Liver (tissue), 9 donors: Measurements from ENCODE around the gene POU2AF3. TPM values are rescaled to one million over a fixed set of nuclear protein-coding genes. Genes with fewer than 3 reads are reported as not detected.
A peak's percentile ranks its signal among the peaks of the same experiment; 100 is the strongest.

Experiments used
- DNase-seq: peaks from one replicate; pipeline ENCODE4 v3.0.0-alpha.2; 2017; ENCODE audit warnings: low spot score
- H3K27ac ChIP-seq, 2 donors: one replicate each; pipeline ENCODE4 v1.7.0; 2013; ENCODE audit warnings: inconsistent platforms in 2 of 2, low read length in 2 of 2, control low read depth in 1 of 2, low read depth in 1 of 2, mild to moderate bottlenecking in 1 of 2
- H3K27me3 ChIP-seq, 4 donors: one replicate each; pipeline versions ENCODE4 v1.6.1 to v1.7.0; 2013; ENCODE audit warnings: low read length in 3 of 4, inconsistent platforms in 1 of 4, mild to moderate bottlenecking in 1 of 4, moderate library complexity in 1 of 4; ENCODE audit not compliant: control insufficient read depth in 4 of 4, insufficient read depth in 4 of 4
- H3K36me3 ChIP-seq, 4 donors: one replicate each; pipeline versions ENCODE4 v1.6.1 to v1.7.0; 2013; ENCODE audit warnings: low read length in 3 of 4, mild to moderate bottlenecking in 3 of 4, low read depth in 1 of 4, moderate library complexity in 1 of 4; ENCODE audit not compliant: control insufficient read depth in 4 of 4, insufficient read depth in 3 of 4
- H3K4me1 ChIP-seq, 4 donors: one replicate each; pipeline versions ENCODE4 v1.6.1 to v1.7.0; 2013; ENCODE audit warnings: low read length in 3 of 4, mild to moderate bottlenecking in 3 of 4, moderate library complexity in 1 of 4; ENCODE audit not compliant: control insufficient read depth in 4 of 4, insufficient read depth in 4 of 4
- H3K4me3 ChIP-seq, 3 donors: one replicate each; pipeline versions ENCODE4 v1.6.1 to v1.7.0; 2013; ENCODE audit warnings: low read length in 3 of 3, control low read depth in 1 of 3, low read depth in 1 of 3, mild to moderate bottlenecking in 1 of 3
- H3K9ac ChIP-seq, 2 donors: one replicate each; pipeline ENCODE4 v1.7.0; 2013; ENCODE audit warnings: low read length in 2 of 2, mild to moderate bottlenecking in 2 of 2, moderate library complexity in 2 of 2, control low read depth in 1 of 2, low read depth in 1 of 2
- H3K9me3 ChIP-seq, 4 donors: one replicate each; pipeline versions ENCODE4 v1.6.1 to v1.7.0; 2013; ENCODE audit warnings: low read length in 3 of 4; ENCODE audit not compliant: control insufficient read depth in 4 of 4
- EGR1 ChIP-seq, 2 donors: IDR thresholded peaks; 2 replicates each; pipeline ENCODE4 v1.6.1; 2016 to 2018; ENCODE audit warnings: antibody characterized with exemption in 2 of 2, low read depth in 2 of 2
- FOXA1 ChIP-seq: IDR thresholded peaks from 2 replicates; pipeline ENCODE4 v1.6.1; 2016; ENCODE audit warnings: antibody characterized with exemption
- FOXA2 ChIP-seq: IDR thresholded peaks from 2 replicates; pipeline ENCODE4 v1.6.1; 2016; ENCODE audit warnings: antibody characterized with exemption
- GABPA ChIP-seq, 2 donors: IDR thresholded peaks in 1 of 2; conservative IDR thresholded peaks in 1 of 2; 2 replicates each; pipeline ENCODE4 v1.6.1; 2016; ENCODE audit warnings: antibody characterized with exemption in 2 of 2, mild to moderate bottlenecking in 1 of 2, moderate library complexity in 1 of 2
- HNF4A ChIP-seq, 2 donors: conservative IDR thresholded peaks; 2 replicates each; pipeline ENCODE4 v1.6.1; 2016; ENCODE audit warnings: antibody characterized with exemption in 2 of 2, mild to moderate bottlenecking in 2 of 2
- HNF4G ChIP-seq: IDR thresholded peaks from 2 replicates; pipeline ENCODE4 v1.6.1; 2016; ENCODE audit warnings: antibody characterized with exemption
- JUND ChIP-seq, 2 donors: IDR thresholded peaks; 2 replicates each; pipeline ENCODE4 v1.6.1; 2016; ENCODE audit warnings: antibody characterized with exemption in 2 of 2
- NR2F2 ChIP-seq: IDR thresholded peaks from 2 replicates; pipeline ENCODE4 v1.6.1; 2016; ENCODE audit warnings: antibody characterized with exemption
- RAD21 ChIP-seq, 2 donors: IDR thresholded peaks; 2 replicates each; pipeline ENCODE4 v1.6.1; 2016; ENCODE audit warnings: antibody characterized with exemption in 2 of 2, mild to moderate bottlenecking in 2 of 2
- RXRA ChIP-seq, 2 donors: IDR thresholded peaks; 2 replicates each; pipeline ENCODE4 v1.6.1; 2017 to 2018; ENCODE audit warnings: antibody characterized with exemption in 2 of 2, mild to moderate bottlenecking in 1 of 2
- SP1 ChIP-seq: IDR thresholded peaks from 2 replicates; pipeline ENCODE4 v1.6.1; 2018; ENCODE audit warnings: antibody characterized with exemption, mild to moderate bottlenecking
- TAF1 ChIP-seq: conservative IDR thresholded peaks from 2 replicates; pipeline ENCODE4 v1.6.1; 2016; ENCODE audit warnings: antibody characterized with exemption, mild to moderate bottlenecking
- YY1 ChIP-seq: IDR thresholded peaks from 2 replicates; pipeline ENCODE4 v1.6.1; 2016; ENCODE audit warnings: antibody characterized with exemption, mild to moderate bottlenecking
- WGBS: extraction: QIAGEN DNeasy Blood & Tissue Kit; methylation state at CpG from one replicate; pipeline ENCODE4 v1.1.7; 2013; 5-methylcytosine and 5-hydroxymethylcytosine counted together
- polyA plus RNA-seq, 2 donors: library from polyadenylated mRNA; stranded (reverse) in 1 of 2; unstranded in 1 of 2; fragments of 200-250 nt in 1 of 2; fragments of >200 nt in 1 of 2; fragmentation: Nextera tagmentation in 1 of 2; extraction: Ambion mirVana in 1 of 2; gene quantifications; one replicate each; pipeline versions ENCODE4 v1.2.1 to v1.2.3, GENCODE V29; 2013 to 2015
- total RNA-seq, 2 donors: library from RNA; depleted of rRNA; stranded (reverse); fragments of >200 nt; gene quantifications; one replicate each; pipeline ENCODE4 v1.2.3, GENCODE V29; 2014
- TF ChIP-seq, protein P1 (sequence below): IDR thresholded peaks from 2 replicates; pipeline ENCODE4 v1.6.1; 2016; ENCODE audit warnings: antibody characterized with exemption
- TF ChIP-seq, protein P2 (sequence below): IDR thresholded peaks from 2 replicates; pipeline ENCODE4 v1.6.1; 2016; ENCODE audit warnings: antibody characterized with exemption, mild to moderate bottlenecking
- TF ChIP-seq, protein P3 (sequence below): fragments of 150-350 bp; IDR thresholded peaks from 2 replicates; pipeline ENCODE4 v1.5.1; 2017; ENCODE audit warnings: improper control_type of control experiment, low read depth, low read length; ENCODE audit not compliant: missing input control
- TF ChIP-seq, protein P4 (sequence below): IDR thresholded peaks from 2 replicates; pipeline ENCODE4 v1.6.1; 2016; ENCODE audit warnings: antibody characterized with exemption
- TF ChIP-seq, protein P5 (sequence below): IDR thresholded peaks from 2 replicates; pipeline ENCODE4 v1.6.1; 2016; ENCODE audit warnings: antibody characterized with exemption
- donor health status: healthy.
- donor health status: healthy.
- donor health status: healthy.
- donor health status: healthy.
- donor health status: healthy.

POU2AF3 gene
- total and polyA plus RNA-seq, 4 donors: 0.17 to 0.68 (median 0.49) TPM

DNA sequence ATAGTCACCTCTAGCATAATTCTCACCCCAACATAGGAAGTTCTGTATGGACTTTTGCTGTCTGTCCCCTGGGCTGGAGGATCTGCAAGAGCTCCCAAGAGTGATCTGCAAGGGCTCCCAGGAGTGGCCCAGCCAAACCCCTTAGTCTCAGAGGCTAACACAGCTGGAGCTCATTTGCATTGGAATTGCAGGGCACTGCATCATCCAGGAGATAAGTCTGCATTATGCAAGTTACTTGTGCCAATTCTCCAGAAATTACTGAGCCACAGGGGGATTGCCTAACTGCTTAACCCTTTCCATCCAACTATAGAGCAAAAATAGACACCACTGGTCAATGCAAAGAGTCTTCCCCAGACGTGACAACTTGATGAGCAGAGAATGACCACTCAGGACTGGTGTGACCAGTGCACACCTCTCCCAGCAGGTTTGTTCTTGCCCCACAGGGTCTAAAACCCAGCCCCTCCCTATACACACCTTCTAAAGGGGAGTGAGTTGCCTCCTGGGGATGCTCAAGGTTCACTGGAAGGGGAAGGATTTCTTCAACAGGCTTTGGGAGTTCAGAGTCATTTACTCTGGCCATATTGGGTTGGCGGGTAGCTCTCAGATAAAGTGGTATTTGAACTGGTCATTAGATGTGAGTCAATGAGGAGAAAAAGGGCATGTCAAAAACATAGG, 38.4 kb downstream of the POU2AF3 start:
- Histone ChIP-seq H3K36me3 (no peaks in the 10 kb centered on the region), H3K4me3 (no peak overlapping the region), H3K27me3 (no peaks in the 10 kb centered on the region), H3K9ac (no peak overlapping the region), H3K9me3 (no peaks in the 10 kb centered on the region), H3K4me1 (peaks cover 14 to 43% (median 39%) of the 10 kb centered on the region in 4 donors), H3K27ac (no peak overlapping the region)
- 65% methylated on average over 2 of the region's 2 CpGs for WGBS
- no peak for TF ChIP-seq HNF4G
- TF ChIP-seq, protein P1, sequence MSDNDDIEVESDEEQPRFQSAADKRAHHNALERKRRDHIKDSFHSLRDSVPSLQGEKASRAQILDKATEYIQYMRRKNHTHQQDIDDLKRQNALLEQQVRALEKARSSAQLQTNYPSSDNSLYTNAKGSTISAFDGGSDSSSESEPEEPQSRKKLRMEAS: peak; percentile 21
- TF ChIP-seq TAF1: no peak
- TF ChIP-seq EGR1 (IDR thresholded peaks at IDR 0.05; ENCODE audit: low read depth in 2 of 2): no peak
- TF ChIP-seq RAD21 (IDR thresholded peaks at IDR 0.05): peak in 1 of 2 donors; percentile 17
- TF ChIP-seq, protein P2, sequence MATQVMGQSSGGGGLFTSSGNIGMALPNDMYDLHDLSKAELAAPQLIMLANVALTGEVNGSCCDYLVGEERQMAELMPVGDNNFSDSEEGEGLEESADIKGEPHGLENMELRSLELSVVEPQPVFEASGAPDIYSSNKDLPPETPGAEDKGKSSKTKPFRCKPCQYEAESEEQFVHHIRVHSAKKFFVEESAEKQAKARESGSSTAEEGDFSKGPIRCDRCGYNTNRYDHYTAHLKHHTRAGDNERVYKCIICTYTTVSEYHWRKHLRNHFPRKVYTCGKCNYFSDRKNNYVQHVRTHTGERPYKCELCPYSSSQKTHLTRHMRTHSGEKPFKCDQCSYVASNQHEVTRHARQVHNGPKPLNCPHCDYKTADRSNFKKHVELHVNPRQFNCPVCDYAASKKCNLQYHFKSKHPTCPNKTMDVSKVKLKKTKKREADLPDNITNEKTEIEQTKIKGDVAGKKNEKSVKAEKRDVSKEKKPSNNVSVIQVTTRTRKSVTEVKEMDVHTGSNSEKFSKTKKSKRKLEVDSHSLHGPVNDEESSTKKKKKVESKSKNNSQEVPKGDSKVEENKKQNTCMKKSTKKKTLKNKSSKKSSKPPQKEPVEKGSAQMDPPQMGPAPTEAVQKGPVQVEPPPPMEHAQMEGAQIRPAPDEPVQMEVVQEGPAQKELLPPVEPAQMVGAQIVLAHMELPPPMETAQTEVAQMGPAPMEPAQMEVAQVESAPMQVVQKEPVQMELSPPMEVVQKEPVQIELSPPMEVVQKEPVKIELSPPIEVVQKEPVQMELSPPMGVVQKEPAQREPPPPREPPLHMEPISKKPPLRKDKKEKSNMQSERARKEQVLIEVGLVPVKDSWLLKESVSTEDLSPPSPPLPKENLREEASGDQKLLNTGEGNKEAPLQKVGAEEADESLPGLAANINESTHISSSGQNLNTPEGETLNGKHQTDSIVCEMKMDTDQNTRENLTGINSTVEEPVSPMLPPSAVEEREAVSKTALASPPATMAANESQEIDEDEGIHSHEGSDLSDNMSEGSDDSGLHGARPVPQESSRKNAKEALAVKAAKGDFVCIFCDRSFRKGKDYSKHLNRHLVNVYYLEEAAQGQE: no peak
- TF ChIP-seq, protein P3, sequence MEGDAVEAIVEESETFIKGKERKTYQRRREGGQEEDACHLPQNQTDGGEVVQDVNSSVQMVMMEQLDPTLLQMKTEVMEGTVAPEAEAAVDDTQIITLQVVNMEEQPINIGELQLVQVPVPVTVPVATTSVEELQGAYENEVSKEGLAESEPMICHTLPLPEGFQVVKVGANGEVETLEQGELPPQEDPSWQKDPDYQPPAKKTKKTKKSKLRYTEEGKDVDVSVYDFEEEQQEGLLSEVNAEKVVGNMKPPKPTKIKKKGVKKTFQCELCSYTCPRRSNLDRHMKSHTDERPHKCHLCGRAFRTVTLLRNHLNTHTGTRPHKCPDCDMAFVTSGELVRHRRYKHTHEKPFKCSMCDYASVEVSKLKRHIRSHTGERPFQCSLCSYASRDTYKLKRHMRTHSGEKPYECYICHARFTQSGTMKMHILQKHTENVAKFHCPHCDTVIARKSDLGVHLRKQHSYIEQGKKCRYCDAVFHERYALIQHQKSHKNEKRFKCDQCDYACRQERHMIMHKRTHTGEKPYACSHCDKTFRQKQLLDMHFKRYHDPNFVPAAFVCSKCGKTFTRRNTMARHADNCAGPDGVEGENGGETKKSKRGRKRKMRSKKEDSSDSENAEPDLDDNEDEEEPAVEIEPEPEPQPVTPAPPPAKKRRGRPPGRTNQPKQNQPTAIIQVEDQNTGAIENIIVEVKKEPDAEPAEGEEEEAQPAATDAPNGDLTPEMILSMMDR: no peak
- TF ChIP-seq, protein P4, sequence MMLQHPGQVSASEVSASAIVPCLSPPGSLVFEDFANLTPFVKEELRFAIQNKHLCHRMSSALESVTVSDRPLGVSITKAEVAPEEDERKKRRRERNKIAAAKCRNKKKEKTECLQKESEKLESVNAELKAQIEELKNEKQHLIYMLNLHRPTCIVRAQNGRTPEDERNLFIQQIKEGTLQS: peak; percentile 36
- peak; percentile 9 for TF ChIP-seq FOXA2
- no peak for TF ChIP-seq NR2F2
- TF ChIP-seq RXRA (IDR thresholded peaks at IDR 0.05): peak in 1 of 2 donors; percentile 62
- TF ChIP-seq JUND (IDR thresholded peaks at IDR 0.05): no peak
- TF ChIP-seq HNF4A (conservative IDR thresholded peaks at IDR 0.05): peak; percentile 45 to 61
- TF ChIP-seq FOXA1: no peak
- no peak for TF ChIP-seq GABPA (IDR thresholded peaks at IDR 0.05 in 1 of 2, conservative IDR thresholded peaks at IDR 0.05 in 1 of 2)
- no peak for TF ChIP-seq YY1
- TF ChIP-seq, protein P5, sequence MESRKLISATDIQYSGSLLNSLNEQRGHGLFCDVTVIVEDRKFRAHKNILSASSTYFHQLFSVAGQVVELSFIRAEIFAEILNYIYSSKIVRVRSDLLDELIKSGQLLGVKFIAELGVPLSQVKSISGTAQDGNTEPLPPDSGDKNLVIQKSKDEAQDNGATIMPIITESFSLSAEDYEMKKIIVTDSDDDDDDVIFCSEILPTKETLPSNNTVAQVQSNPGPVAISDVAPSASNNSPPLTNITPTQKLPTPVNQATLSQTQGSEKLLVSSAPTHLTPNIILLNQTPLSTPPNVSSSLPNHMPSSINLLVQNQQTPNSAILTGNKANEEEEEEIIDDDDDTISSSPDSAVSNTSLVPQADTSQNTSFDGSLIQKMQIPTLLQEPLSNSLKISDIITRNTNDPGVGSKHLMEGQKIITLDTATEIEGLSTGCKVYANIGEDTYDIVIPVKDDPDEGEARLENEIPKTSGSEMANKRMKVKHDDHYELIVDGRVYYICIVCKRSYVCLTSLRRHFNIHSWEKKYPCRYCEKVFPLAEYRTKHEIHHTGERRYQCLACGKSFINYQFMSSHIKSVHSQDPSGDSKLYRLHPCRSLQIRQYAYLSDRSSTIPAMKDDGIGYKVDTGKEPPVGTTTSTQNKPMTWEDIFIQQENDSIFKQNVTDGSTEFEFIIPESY: no peak
- peak; percentile 24 for TF ChIP-seq SP1
- DNase-seq: no peak
